Measurements from ENCODE around the gene DENND5A. TPM values are rescaled to one million over a fixed set of nuclear protein-coding genes. Genes with fewer than 3 reads are reported as not detected.
"Not testable (repeated sequence)": the region's sequence is repeated elsewhere in the genome, so short reads cannot be mapped to it uniquely, and the experiment has no call there.

The DENND5A gene
- total RNA-seq, 1 experiment from 2014 or later: 136 TPM

DNA sequence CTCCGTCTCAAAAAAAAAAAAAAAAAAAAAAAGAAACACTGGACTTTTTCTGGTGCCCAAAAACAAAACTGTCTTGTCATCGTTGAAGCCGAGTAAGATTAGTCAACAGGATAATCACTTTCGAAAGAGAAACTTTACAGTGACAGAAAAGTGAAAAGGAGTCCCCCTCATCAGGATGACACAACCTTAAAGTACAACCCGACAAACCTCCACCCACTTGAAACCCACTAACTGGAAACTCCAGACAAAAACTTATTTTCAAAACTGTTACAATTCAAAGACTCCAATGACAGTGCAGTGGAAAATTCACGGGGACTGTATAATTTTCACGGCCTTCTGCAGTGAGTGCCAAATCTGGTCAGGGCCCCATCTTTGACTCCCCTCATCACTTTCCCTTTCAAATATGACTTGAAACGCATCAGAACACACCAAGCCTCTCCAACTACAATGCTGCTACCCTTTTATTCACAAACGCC, 1.3 kb downstream of the DENND5A start:
- in situ Hi-C loops (cut with HindIII; ENCODE audit: low pct_unique_long_range_greater_than_20kb, low sequenced_read_pairs) (no loop called here), intact Hi-C loops (cut with micrococcal nuclease; ENCODE audit: unreplicated experiment) (no loop called here)
- TF ChIP-seq CTCF (IDR thresholded peaks at IDR 0.05) (no peak), TCF7L2 (IDR thresholded peaks at IDR 0.05; ENCODE audit: low read depth, low read length) (no peak; the same call in 1 of the 2 replicates), REST (IDR thresholded peaks at IDR 0.05; ENCODE audit: insufficient read depth in 1 of 2, low read depth in 2 of 2, low read length in 1 of 2) (no peak), POLR2AphosphoS5 (IDR thresholded peaks at IDR 0.05; ENCODE audit: low read depth, low read length) (no peak), SIN3A (IDR thresholded peaks at IDR 0.05; ENCODE audit: borderline replicate concordance, insufficient read depth, low read depth, low read length) (no peak)
- POLR2A ChIA-PET: interaction anchor here (0.7 kb wide), 1 partner anchor 70 kb away, joined by 3 read pairs; no protein-coding TSS in a partner anchor
- ATAC-seq (peak; percentile 3), DNase-seq (ENCODE audit: low read depth, low spot score) (no peak)
- H3K36me3 ChIP-seq (ENCODE audit: control insufficient read depth, insufficient read depth, low read length): no peaks in the 10 kb centered on the region
- TSS peak; percentile 93 for BruUV-seq (replicated peaks)
- H3K27ac ChIP-seq (ENCODE audit: low read length): peak overlapping the region; percentile 92
- CTCF ChIA-PET: interaction anchor here (0.7 kb wide), 1 partner anchor 11 kb away, joined by 3 read pairs; no protein-coding TSS in a partner anchor
- H3K27me3 ChIP-seq (ENCODE audit: control insufficient read depth, insufficient read depth, low read length): no peaks in the 10 kb centered on the region
- H3K9me3 ChIP-seq (ENCODE audit: control insufficient read depth, insufficient read depth, low read depth, low read length): no peaks in the 10 kb centered on the region
- peaks cover 33% of the 10 kb centered on the region for H3K4me1 ChIP-seq (ENCODE audit: control insufficient read depth, insufficient read depth, low read length)
- H3K4me3 ChIP-seq (ENCODE audit: low read depth in 2 of 2, low read length in 2 of 2): peak overlapping the region; percentile 74 to 98

DNA sequence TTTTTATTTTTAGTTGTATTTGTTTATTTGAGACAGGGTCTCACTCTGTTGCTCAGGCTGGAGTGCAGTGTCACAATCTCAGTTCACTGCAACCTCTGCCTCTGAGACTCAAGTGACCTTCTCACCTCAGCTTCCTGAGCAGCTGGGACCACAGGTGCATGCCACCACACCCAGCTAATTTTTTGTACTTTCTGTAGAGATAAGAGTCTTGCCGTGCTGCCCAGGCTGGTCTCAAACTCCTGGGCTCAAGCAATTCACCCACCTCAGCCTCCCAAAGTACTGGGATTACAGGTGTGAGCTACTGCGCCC, 4.4 kb downstream of the DENND5A start:
- H3K4me1 ChIP-seq (ENCODE audit: control insufficient read depth, insufficient read depth, low read length): peaks cover 31% of the 10 kb centered on the region
- H3K27me3 ChIP-seq (ENCODE audit: control insufficient read depth, insufficient read depth, low read length); ATAC-seq; DNase-seq (ENCODE audit: low read depth, low spot score); H3K9me3 ChIP-seq (ENCODE audit: control insufficient read depth, insufficient read depth, low read depth, low read length); H3K27ac ChIP-seq (ENCODE audit: low read length); H3K4me3 ChIP-seq (ENCODE audit: low read depth in 2 of 2, low read length in 2 of 2); H3K36me3 ChIP-seq (ENCODE audit: control insufficient read depth, insufficient read depth, low read length); BruUV-seq (replicated peaks); in situ Hi-C loops (cut with HindIII; ENCODE audit: low pct_unique_long_range_greater_than_20kb, low sequenced_read_pairs); intact Hi-C loops (cut with micrococcal nuclease; ENCODE audit: unreplicated experiment): not testable (repeated sequence)
- ChIA-PET CTCF (interaction anchor here (1.5 kb wide), 1 partner anchor 14 kb away, joined by 4 read pairs; no protein-coding TSS in a partner anchor), POLR2A (interaction anchor here (1.5 kb wide), 1 partner anchor 13 kb away, joined by 4 read pairs; no protein-coding TSS in a partner anchor)

GRCh38 chr11:9259981-9260837, 4.9 kb downstream of the DENND5A start:
- no peak for ATAC-seq
- in situ Hi-C loops (cut with HindIII; ENCODE audit: low pct_unique_long_range_greater_than_20kb, low sequenced_read_pairs): no loop called here
- DNase-seq (ENCODE audit: low read depth, low spot score): no peak
- H3K9me3 ChIP-seq (ENCODE audit: control insufficient read depth, insufficient read depth, low read depth, low read length): no peaks in the 10 kb centered on the region
- intact Hi-C loops (cut with micrococcal nuclease; ENCODE audit: unreplicated experiment): no loop called here
- no peak overlapping the region for H3K27ac ChIP-seq (ENCODE audit: low read length)
- no peaks in the 10 kb centered on the region for H3K27me3 ChIP-seq (ENCODE audit: control insufficient read depth, insufficient read depth, low read length)
- ChIA-PET CTCF (interaction anchor here (1.5 kb wide), 1 partner anchor 15 kb away, joined by 4 read pairs; no protein-coding TSS in a partner anchor), POLR2A (interaction anchor here (1.5 kb wide), 1 partner anchor 13 kb away, joined by 4 read pairs; no protein-coding TSS in a partner anchor)
- no peak overlapping the region for H3K4me3 ChIP-seq (ENCODE audit: low read depth in 2 of 2, low read length in 2 of 2)
- H3K4me1 ChIP-seq (ENCODE audit: control insufficient read depth, insufficient read depth, low read length): peaks cover 28% of the 10 kb centered on the region
- H3K36me3 ChIP-seq (ENCODE audit: control insufficient read depth, insufficient read depth, low read length): no peaks in the 10 kb centered on the region
- no peak for TF ChIP-seq CTCF (IDR thresholded peaks at IDR 0.05)
- no peak for TF ChIP-seq POLR2AphosphoS5 (IDR thresholded peaks at IDR 0.05; ENCODE audit: low read depth, low read length)
- no peak for TF ChIP-seq TCF7L2 (IDR thresholded peaks at IDR 0.05; ENCODE audit: low read depth, low read length)
- TF ChIP-seq REST (IDR thresholded peaks at IDR 0.05; ENCODE audit: insufficient read depth in 1 of 2, low read depth in 2 of 2, low read length in 1 of 2): no peak
- no peak for TF ChIP-seq SIN3A (IDR thresholded peaks at IDR 0.05; ENCODE audit: borderline replicate concordance, insufficient read depth, low read depth, low read length)
- no TSS peak for BruUV-seq (replicated peaks)

All from Panc1 (cell line).